H1 (cell line): ENCODE results near the gene CPA3. TPM values are rescaled to one million over a fixed set of nuclear protein-coding genes. Genes with fewer than 3 reads are reported as not detected.

ENCODE experiments used
- CTCF ChIA-PET: fragments of 300-600 bp; sonication (Branson Sonifier 250); formaldehyde crosslinking; loops from one replicate; lab custom pipeline; 2021; ENCODE audit not compliant: partially characterized antibody; lab: Charles Lee
- POLR2A ChIA-PET: fragments of 300-600 bp; sonication (Branson Sonifier 250); formaldehyde crosslinking; loops from one replicate; lab custom pipeline; 2021; ENCODE audit warnings: inconsistent platforms; ENCODE audit not compliant: partially characterized antibody; lab: Charles Lee
- DNase-seq, 2 experiments: peaks; one replicate each; pipeline versions ENCODE4 v3.0.0 to v3.0.0-alpha.2; 2010 to 2022; ENCODE audit warnings: low spot score in 2 of 2, low read depth in 1 of 2, mixed read lengths in 1 of 2
- FAIRE-seq: peaks from 2 replicates; lab custom pipeline; 2011; peaks lifted over from hg19 to GRCh38; lab: Jason Lieb, UNC
- H2AFZ ChIP-seq: 2 replicates; pipeline ENCODE4 v1.8.1; 2012; ENCODE audit warnings: low read length, inconsistent platforms
- H2AK5ac ChIP-seq: 2 replicates; pipeline ENCODE4 v1.6.1; 2013; ENCODE audit warnings: low read depth, low read length
- H2BK120ac ChIP-seq: replicated peaks from 2 replicates; pipeline ENCODE3; 2013; ENCODE audit warnings: low read depth, low read length, inconsistent platforms
- H2BK12ac ChIP-seq: 2 replicates; pipeline ENCODE4 v1.6.1; 2013; ENCODE audit warnings: low read depth, low read length
- H2BK15ac ChIP-seq: 2 replicates; pipeline ENCODE4 v1.6.1; 2013; ENCODE audit warnings: low read length
- H2BK20ac ChIP-seq: 2 replicates; pipeline ENCODE4 v1.6.1; 2013; ENCODE audit warnings: low read length
- H2BK5ac ChIP-seq: 2 replicates; pipeline ENCODE4 v1.6.1; 2013; ENCODE audit warnings: low read depth, low read length
- H3K14ac ChIP-seq: 2 replicates; pipeline ENCODE4 v1.6.1; 2013; ENCODE audit warnings: inconsistent platforms; ENCODE audit not compliant: insufficient read length
- H3K18ac ChIP-seq: 2 replicates; pipeline ENCODE4 v1.6.1; 2013; ENCODE audit warnings: low read length; ENCODE audit errors: extremely low read depth
- H3K23ac ChIP-seq: 2 replicates; pipeline ENCODE4 v1.6.1; 2013; ENCODE audit warnings: inconsistent platforms; ENCODE audit not compliant: insufficient read length
- H3K23me2 ChIP-seq: 2 replicates; pipeline ENCODE4 v1.6.1; 2013; ENCODE audit warnings: low read depth, low read length
- H3K27ac ChIP-seq: 2 replicates; pipeline ENCODE4 v1.6.1; 2011; ENCODE audit warnings: low read depth, low read length, inconsistent platforms
- H3K27me3 ChIP-seq, 4 experiments: replicated peaks in 1 of 4; 1 replicate in 1 of 4; 2 replicates in 3 of 4; pipeline versions ENCODE4 v1.6.1 to v1.8.1; 2011 to 2013; ENCODE audit warnings: low read length in 3 of 4, mild to moderate bottlenecking in 3 of 4, inconsistent platforms in 2 of 4, mixed read lengths in 2 of 4, moderate library complexity in 1 of 4; ENCODE audit not compliant: control insufficient read depth in 3 of 4, insufficient read depth in 3 of 4; ENCODE audit errors: extremely low read depth in 1 of 4
- H3K36me3 ChIP-seq, 4 experiments: 2 replicates each; pipeline versions ENCODE4 v1.6.1 to v1.8.1; 2011 to 2013; ENCODE audit warnings: mild to moderate bottlenecking in 4 of 4, low read length in 3 of 4, moderate library complexity in 2 of 4, control low read depth in 1 of 4, inconsistent platforms in 1 of 4; ENCODE audit not compliant: insufficient read depth in 4 of 4, control insufficient read depth in 2 of 4
- H3K4ac ChIP-seq: replicated peaks from 2 replicates; pipeline ENCODE3; 2013; ENCODE audit warnings: low read length, low read depth, mixed read lengths, inconsistent platforms; ENCODE audit not compliant: insufficient read length
- H3K4me1 ChIP-seq, 4 experiments: replicated peaks in 1 of 4; 1 replicate in 1 of 4; 2 replicates in 3 of 4; pipeline versions ENCODE4 v1.6.1 to v1.8.1; 2011 to 2013; ENCODE audit warnings: low read length in 3 of 4, inconsistent platforms in 2 of 4, mixed read lengths in 1 of 4; ENCODE audit not compliant: insufficient read depth in 4 of 4, control insufficient read depth in 3 of 4
- H3K4me2 ChIP-seq, 2 experiments: 2 replicates each; pipeline versions ENCODE4 v1.6.1 to v1.8.1; 2011 to 2013; ENCODE audit warnings: low read depth in 2 of 2, low read length in 2 of 2, control low read depth in 1 of 2, inconsistent platforms in 1 of 2, mild to moderate bottlenecking in 1 of 2; ENCODE audit not compliant: insufficient read depth in 1 of 2
- H3K4me3 ChIP-seq, 4 experiments: fragments of 200-600, 300-600 bp in 1 of 4; sonication (generic), shearing (Covaris generic), sonication (Bioruptor Twin) in 1 of 4; 2 replicates each; pipeline versions ENCODE4 v1.5.1 to v1.8.1; 2011 to 2016; ENCODE audit warnings: low read length in 4 of 4, low read depth in 3 of 4, control low read depth in 2 of 4, inconsistent platforms in 2 of 4, mild to moderate bottlenecking in 2 of 4, mixed read lengths in 1 of 4, moderate library complexity in 1 of 4; ENCODE audit not compliant: insufficient read depth in 2 of 4; ENCODE audit errors: extremely low read depth in 1 of 4
- H3K56ac ChIP-seq: replicated peaks from 2 replicates; pipeline ENCODE3; 2013; ENCODE audit warnings: low read depth, mild to moderate bottlenecking, mixed read lengths, low read length, inconsistent platforms; ENCODE audit not compliant: insufficient read length
- H3K79me1 ChIP-seq: 2 replicates; pipeline ENCODE4 v1.6.1; 2013; ENCODE audit warnings: low read depth, low read length, control low read depth
- H3K79me2 ChIP-seq, 2 experiments: 2 replicates each; pipeline versions ENCODE4 v1.6.1 to v1.8.1; 2012 to 2013; ENCODE audit warnings: low read length in 2 of 2, mild to moderate bottlenecking in 2 of 2, inconsistent platforms in 1 of 2; ENCODE audit not compliant: insufficient read depth in 2 of 2, control insufficient read depth in 1 of 2
- H3K9ac ChIP-seq, 4 experiments: replicated peaks in 1 of 4; 1 replicate in 1 of 4; 2 replicates in 3 of 4; pipeline versions ENCODE4 v1.6.1 to v1.8.1; 2011 to 2013; ENCODE audit warnings: low read depth in 3 of 4, low read length in 3 of 4, control low read depth in 2 of 4, mild to moderate bottlenecking in 2 of 4, moderate library complexity in 2 of 4, inconsistent platforms in 1 of 4; ENCODE audit errors: extremely low read depth in 1 of 4
- H3K9me3 ChIP-seq, 2 experiments: 2 replicates each; pipeline versions ENCODE4 v1.6.1 to v1.8.1; 2012 to 2013; ENCODE audit warnings: mild to moderate bottlenecking in 2 of 2, moderate library complexity in 2 of 2, control low read depth in 1 of 2, inconsistent platforms in 1 of 2, low read depth in 1 of 2, low read length in 1 of 2, mixed read lengths in 1 of 2; ENCODE audit not compliant: insufficient read depth in 2 of 2
- H4K20me1 ChIP-seq, 2 experiments: replicated peaks in 1 of 2; 2 replicates each; pipeline versions ENCODE3 to v1.8.1; 2011 to 2013; ENCODE audit warnings: inconsistent platforms in 2 of 2, low read length in 2 of 2, mild to moderate bottlenecking in 1 of 2; ENCODE audit not compliant: insufficient read depth in 2 of 2, control insufficient read depth in 1 of 2
- H4K5ac ChIP-seq: 2 replicates; pipeline ENCODE4 v1.6.1; 2013; ENCODE audit warnings: low read length, low read depth, mixed read lengths, inconsistent platforms; ENCODE audit not compliant: insufficient read length
- H4K8ac ChIP-seq: 2 replicates; pipeline ENCODE4 v1.8.0; 2013; ENCODE audit warnings: mild to moderate bottlenecking, moderate library complexity, low read length, inconsistent platforms; ENCODE audit not compliant: insufficient read depth; ENCODE audit errors: extremely low read depth
- H4K91ac ChIP-seq: replicated peaks from 2 replicates; pipeline ENCODE3; 2013; ENCODE audit warnings: low read length, mixed read lengths, inconsistent platforms; ENCODE audit not compliant: insufficient read length
- ASH2L ChIP-seq: fragments of 200-600, 300-600 bp; sonication (generic); IDR thresholded peaks from one replicate; pipeline ENCODE4 v1.7.1; 2017; ENCODE audit warnings: low read length
- CREB1 ChIP-seq: IDR thresholded peaks from 2 replicates; pipeline ENCODE4 v1.6.1; 2012; ENCODE audit warnings: inconsistent platforms
- CTCF ChIP-seq, 3 experiments: IDR thresholded peaks; 1 replicate in 2 of 3; 2 replicates in 1 of 3; pipeline versions ENCODE4 v1.5.1 to v1.6.1; 2011; ENCODE audit warnings: low read length in 3 of 3, mild to moderate bottlenecking in 3 of 3, inconsistent platforms in 2 of 3, low read depth in 1 of 3, moderate library complexity in 1 of 3; ENCODE audit not compliant: insufficient read depth in 1 of 3; ENCODE audit errors: control extremely low read depth in 1 of 3
- KDM1A ChIP-seq: fragments of 200-600, 300-600 bp; sonication (generic); IDR thresholded peaks from 2 replicates; pipeline ENCODE4 v1.7.1; 2016; ENCODE audit warnings: mild to moderate bottlenecking, low read length, borderline replicate concordance
- KDM5A ChIP-seq: fragments of 200-600 bp; IDR thresholded peaks from 2 replicates; pipeline ENCODE4 v1.7.1; 2012; ENCODE audit warnings: mild to moderate bottlenecking, low read length, inconsistent platforms, mixed read lengths
- MAX ChIP-seq: IDR thresholded peaks from 2 replicates; pipeline ENCODE4 v1.6.1; 2012; ENCODE audit warnings: inconsistent platforms
- NRF1 ChIP-seq: IDR thresholded peaks from 2 replicates; pipeline ENCODE4 v1.6.1; 2011; ENCODE audit warnings: mild to moderate bottlenecking, low read depth, low read length, improper control_type of control experiment
- RAD21 ChIP-seq, 2 experiments: IDR thresholded peaks in 1 of 2; conservative IDR thresholded peaks in 1 of 2; 2 replicates each; pipeline ENCODE4 v1.6.1; 2011; ENCODE audit warnings: low read depth in 2 of 2, low read length in 2 of 2, improper control_type of control experiment in 1 of 2, inconsistent platforms in 1 of 2, mild to moderate bottlenecking in 1 of 2, moderate library complexity in 1 of 2
- SP2 ChIP-seq: IDR thresholded peaks from 2 replicates; pipeline ENCODE4 v1.6.1; 2012; ENCODE audit warnings: mild to moderate bottlenecking, low read length, inconsistent platforms
- TCF12 ChIP-seq: IDR thresholded peaks from 2 replicates; pipeline ENCODE4 v1.6.1; 2011; ENCODE audit warnings: low read depth, mild to moderate bottlenecking, low read length
- TEAD4 ChIP-seq: IDR thresholded peaks from 2 replicates; pipeline ENCODE4 v1.6.1; 2012; ENCODE audit warnings: low read depth, low read length, inconsistent platforms, mixed read lengths
- YY1 ChIP-seq: IDR thresholded peaks from 2 replicates; pipeline ENCODE4 v1.6.1; 2011; ENCODE audit warnings: low read depth, mild to moderate bottlenecking, low read length
- polyA plus RNA-seq, 7 experiments: library from polyadenylated mRNA; depleted of rRNA in 3 of 7; stranded (reverse) in 5 of 7; unstranded in 2 of 7; fragments of >200 nt in 5 of 7; fragments of 200-250 nt in 2 of 7; gene quantifications; 1 replicate in 5 of 7; 2 replicates in 1 of 7; 4 replicates in 1 of 7; pipeline versions ENCODE4 v1.2.1 to v1.2.3, GENCODE V29; 2011 to 2013; ENCODE audit warnings: missing spikeins in 2 of 7, mixed read lengths in 2 of 7
- total RNA-seq: library from RNA; stranded (reverse); fragmentation: NEBNext Ultra II Directional; extraction: Animal tissue kit (Norgen Biotek cat#: 25700); gene quantifications from 2 replicates; pipeline ENCODE4 v1.2.1, GENCODE V29; 2021
- TF ChIP-seq, protein P1 (sequence below): IDR thresholded peaks from 2 replicates; pipeline ENCODE4 v1.6.1; 2012; ENCODE audit warnings: inconsistent platforms

Gene CPA3
- total and polyA plus RNA-seq, 2 of the 8 experiments (the other 6 are each of a cell fraction or from before 2014, with no cell fraction given) = not detected

- no peak overlapping the region for H2BK5ac ChIP-seq
- no peaks in the 10 kb centered on the region for H3K36me3 ChIP-seq
- no peaks in the 10 kb centered on the region for H3K23me2 ChIP-seq
- no peaks in the 10 kb centered on the region for H3K4me1 ChIP-seq
- H2BK15ac ChIP-seq = no peak overlapping the region
- H3K79me2 ChIP-seq = no peaks in the 10 kb centered on the region
- no peaks in the 10 kb centered on the region for H4K20me1 ChIP-seq
- no peak overlapping the region for H3K14ac ChIP-seq
- no peak overlapping the region for H3K23ac ChIP-seq
- no peaks in the 10 kb centered on the region for H3K79me1 ChIP-seq
- H3K4me3 ChIP-seq = no peak overlapping the region
- no peak overlapping the region for H2BK120ac ChIP-seq
- H3K27ac ChIP-seq = no peak overlapping the region
- H3K4me2 ChIP-seq = no peak overlapping the region
- no peak overlapping the region for H4K91ac ChIP-seq
- no peak overlapping the region for H3K18ac ChIP-seq
- no peak for DNase-seq
- no peak overlapping the region for H2AK5ac ChIP-seq
- no peak overlapping the region for H4K8ac ChIP-seq
- POLR2A ChIA-PET = no interaction called here
- H2AFZ ChIP-seq = no peak overlapping the region
- H3K4ac ChIP-seq = no peak overlapping the region
- H4K5ac ChIP-seq = no peak overlapping the region
- CTCF ChIA-PET = interaction anchor here (0.6 to 5.4 kb wide), 2 partner anchors 22 to 177 kb away, joined by 3 to 22 read pairs; no protein-coding TSS in a partner anchor
- H3K9ac ChIP-seq = no peak overlapping the region
- H3K56ac ChIP-seq = no peak overlapping the region
- no peak overlapping the region for H2BK12ac ChIP-seq
- H2BK20ac ChIP-seq = no peak overlapping the region
- no peak for FAIRE-seq
- no peaks in the 10 kb centered on the region for H3K27me3 ChIP-seq
- no peaks in the 10 kb centered on the region for H3K9me3 ChIP-seq
- TF ChIP-seq SP2 = no peak
- no peak for TF ChIP-seq TCF12
- no peak for TF ChIP-seq RAD21 (IDR thresholded peaks at IDR 0.05 in 1 of 2, conservative IDR thresholded peaks at IDR 0.05 in 1 of 2; ENCODE audit: low read depth in 2 of 2, low read length in 2 of 2)
- no peak for TF ChIP-seq NRF1
- TF ChIP-seq, protein P1, sequence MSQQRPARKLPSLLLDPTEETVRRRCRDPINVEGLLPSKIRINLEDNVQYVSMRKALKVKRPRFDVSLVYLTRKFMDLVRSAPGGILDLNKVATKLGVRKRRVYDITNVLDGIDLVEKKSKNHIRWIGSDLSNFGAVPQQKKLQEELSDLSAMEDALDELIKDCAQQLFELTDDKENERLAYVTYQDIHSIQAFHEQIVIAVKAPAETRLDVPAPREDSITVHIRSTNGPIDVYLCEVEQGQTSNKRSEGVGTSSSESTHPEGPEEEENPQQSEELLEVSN = no peak
- TF ChIP-seq ASH2L = no peak
- no peak for TF ChIP-seq TEAD4
- no peak for TF ChIP-seq CTCF (IDR thresholded peaks at IDR 0.05; ENCODE audit: control extremely low read depth in 1 of 3, insufficient read depth in 1 of 3, low read depth in 1 of 3, low read length in 3 of 3)
- TF ChIP-seq YY1 = no peak
- no peak for TF ChIP-seq KDM1A
- no peak for TF ChIP-seq MAX
- no peak for TF ChIP-seq CREB1
- TF ChIP-seq KDM5A = no peak
These were observed 25.3 kb upstream of the CPA3 start for GRCh38 chr3:148839805-148840204.
